Peyer's patch (tissue), 4 donors: ENCODE results near the gene ADK. TPM values are rescaled to one million over a fixed set of nuclear protein-coding genes. Genes with fewer than 3 reads are reported as not detected.
"Not testable (repeated sequence)": the region's sequence is repeated elsewhere in the genome, so short reads cannot be mapped to it uniquely, and the experiment has no call there.

Experiments used
- DNase-seq, 3 donors: peaks; one replicate each; pipeline ENCODE4 v3.0.0-alpha.2; 2017 to 2019
- H3K27ac ChIP-seq, 4 donors: fragments of 200-600 bp; sonication (generic); one replicate each; pipeline ENCODE4 v1.5.1; 2016 to 2019
- H3K27me3 ChIP-seq, 2 donors: fragments of 200-600 bp; sonication (generic); one replicate each; pipeline ENCODE4 v1.5.1; 2019
- H3K36me3 ChIP-seq, 3 donors: fragments of 200-600 bp; sonication (generic); one replicate each; pipeline ENCODE4 v1.5.1; 2016 to 2019
- H3K4me1 ChIP-seq, 4 donors: fragments of 200-600 bp; sonication (generic); one replicate each; pipeline ENCODE4 v1.5.1; 2016 to 2019
- H3K4me3 ChIP-seq, 4 donors: fragments of 200-600 bp; sonication (generic); 1 replicate in 3 of 4; 2 replicates in 1 of 4; pipeline ENCODE4 v1.5.1; 2016 to 2019; ENCODE audit warnings: mild to moderate bottlenecking in 1 of 4
- H3K9me3 ChIP-seq, 4 donors: fragments of 200-600 bp; sonication (generic); one replicate each; pipeline ENCODE4 v1.5.1; 2016 to 2019; ENCODE audit warnings: mild to moderate bottlenecking in 1 of 4
- POLR2A ChIP-seq, 2 donors: fragments of 450-650 bp; IDR thresholded peaks; one replicate each; pipeline ENCODE4 v1.5.1; 2017; ENCODE audit warnings: antibody characterized with exemption in 2 of 2, mild to moderate bottlenecking in 2 of 2, moderate library complexity in 2 of 2
- total RNA-seq, 4 donors: library from RNA; depleted of rRNA; stranded (reverse); fragments of >200 nt; gene quantifications; one replicate each; pipeline ENCODE4 v1.1.0, GENCODE V29; 2016
- TF ChIP-seq, protein P1 (sequence below), 6 experiments: fragments of 450-650 bp in 4 of 6; fragments of 200-600 bp in 2 of 6; sonication (generic) in 1 of 6; IDR thresholded peaks; one replicate each; pipeline ENCODE4 v1.5.1; 2017 to 2019; ENCODE audit warnings: antibody characterized with exemption in 6 of 6, mild to moderate bottlenecking in 3 of 6, moderate library complexity in 1 of 6

Gene ADK
- total RNA-seq, 4 donors from 2014 or later = 7.4 to 50.3 (median 14.3) TPM

DNA sequence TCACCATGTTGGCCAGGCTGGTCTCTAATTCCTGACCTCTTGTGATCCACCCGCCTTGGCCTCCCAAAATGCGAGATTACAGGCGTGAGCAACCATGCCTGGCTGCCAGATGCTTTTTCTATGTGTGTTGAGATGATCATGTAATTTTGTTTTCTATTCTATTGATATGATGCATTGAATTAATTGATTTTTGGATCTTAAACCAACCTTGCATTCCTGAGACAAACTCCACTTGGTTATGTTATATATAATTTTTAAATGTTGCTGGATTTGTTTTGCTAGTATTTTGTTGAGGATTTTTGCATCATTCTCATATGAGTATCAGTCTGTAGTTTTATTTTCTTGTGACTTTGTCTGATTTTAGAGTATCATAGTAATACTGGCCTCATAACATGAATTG is 192.8 kb downstream of the ADK start:
- Histone ChIP-seq H3K27me3 (no peaks in the 10 kb centered on the region), H3K4me3 (no peak overlapping the region), H3K27ac (no peak overlapping the region), H3K9me3 (peaks cover 0 to 7% (median 0%) of the 10 kb centered on the region in 4 donors), H3K4me1 (no peaks in the 10 kb centered on the region), H3K36me3 (no peaks in the 10 kb centered on the region)
- no peak for DNase-seq
- no peak for TF ChIP-seq POLR2A (IDR thresholded peaks at IDR 0.05)
- TF ChIP-seq, protein P1, sequence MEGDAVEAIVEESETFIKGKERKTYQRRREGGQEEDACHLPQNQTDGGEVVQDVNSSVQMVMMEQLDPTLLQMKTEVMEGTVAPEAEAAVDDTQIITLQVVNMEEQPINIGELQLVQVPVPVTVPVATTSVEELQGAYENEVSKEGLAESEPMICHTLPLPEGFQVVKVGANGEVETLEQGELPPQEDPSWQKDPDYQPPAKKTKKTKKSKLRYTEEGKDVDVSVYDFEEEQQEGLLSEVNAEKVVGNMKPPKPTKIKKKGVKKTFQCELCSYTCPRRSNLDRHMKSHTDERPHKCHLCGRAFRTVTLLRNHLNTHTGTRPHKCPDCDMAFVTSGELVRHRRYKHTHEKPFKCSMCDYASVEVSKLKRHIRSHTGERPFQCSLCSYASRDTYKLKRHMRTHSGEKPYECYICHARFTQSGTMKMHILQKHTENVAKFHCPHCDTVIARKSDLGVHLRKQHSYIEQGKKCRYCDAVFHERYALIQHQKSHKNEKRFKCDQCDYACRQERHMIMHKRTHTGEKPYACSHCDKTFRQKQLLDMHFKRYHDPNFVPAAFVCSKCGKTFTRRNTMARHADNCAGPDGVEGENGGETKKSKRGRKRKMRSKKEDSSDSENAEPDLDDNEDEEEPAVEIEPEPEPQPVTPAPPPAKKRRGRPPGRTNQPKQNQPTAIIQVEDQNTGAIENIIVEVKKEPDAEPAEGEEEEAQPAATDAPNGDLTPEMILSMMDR (IDR thresholded peaks at IDR 0.05) = no peak

DNA sequence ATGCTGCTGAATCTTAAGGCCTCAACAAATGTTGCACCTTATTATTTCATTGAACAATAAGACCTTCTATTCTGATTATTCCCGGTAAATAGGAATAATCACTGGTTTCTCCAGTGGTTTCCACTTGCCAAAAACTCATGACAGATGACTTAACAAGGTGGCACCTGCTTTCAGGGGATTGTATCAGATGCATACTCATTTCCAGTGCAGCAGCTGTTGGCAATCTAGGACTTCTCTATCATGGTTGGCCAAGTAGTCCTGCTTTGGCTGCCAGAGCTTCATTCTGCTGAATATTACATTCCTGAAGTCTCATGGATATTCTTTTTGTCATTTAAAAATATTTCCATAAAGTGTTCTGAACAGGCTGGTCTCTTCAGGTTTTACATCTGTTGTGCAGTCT is 193.3 kb downstream of the ADK start:
- no peaks in the 10 kb centered on the region for H3K4me1 ChIP-seq
- H3K36me3 ChIP-seq = no peaks in the 10 kb centered on the region
- H3K9me3 ChIP-seq = peaks cover 0 to 7% (median 0%) of the 10 kb centered on the region in 4 donors
- no peak for DNase-seq
- H3K27ac ChIP-seq = no peak overlapping the region
- H3K27me3 ChIP-seq = no peaks in the 10 kb centered on the region
- H3K4me3 ChIP-seq = no peak overlapping the region
- TF ChIP-seq, protein P1 (IDR thresholded peaks at IDR 0.05) = no peak
- TF ChIP-seq POLR2A (IDR thresholded peaks at IDR 0.05) = no peak

DNA sequence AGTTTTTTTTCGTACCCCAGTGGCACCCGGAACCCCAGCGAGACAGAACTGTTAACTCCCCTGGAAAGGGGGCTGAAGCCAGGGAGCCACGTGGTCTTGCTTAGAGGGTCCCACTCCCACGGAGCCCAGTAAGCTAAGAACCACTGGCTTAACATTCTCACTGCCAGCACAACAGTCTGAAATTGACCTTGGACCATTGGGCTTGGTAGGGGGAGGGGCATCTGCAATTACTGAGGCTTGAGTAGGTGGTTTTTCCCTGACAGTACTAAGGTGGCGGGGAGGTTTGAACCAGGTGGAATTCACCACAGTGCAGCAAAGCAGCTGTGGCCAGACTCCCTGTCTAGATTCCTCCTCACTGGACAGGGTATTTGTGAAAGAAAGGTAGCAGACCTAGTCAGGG is 196.5 kb downstream of the ADK start:
- DNase-seq = no peak
- Histone ChIP-seq H3K27me3 (no peaks in the 10 kb centered on the region), H3K9me3 (peaks cover 0 to 7% (median 0%) of the 10 kb centered on the region in 4 donors), H3K36me3 (no peaks in the 10 kb centered on the region), H3K27ac (no peak overlapping the region), H3K4me1 (no peaks in the 10 kb centered on the region), H3K4me3 (no peak overlapping the region)
- TF ChIP-seq, protein P1 (IDR thresholded peaks at IDR 0.05) = no peak
- no peak for TF ChIP-seq POLR2A (IDR thresholded peaks at IDR 0.05)

DNA sequence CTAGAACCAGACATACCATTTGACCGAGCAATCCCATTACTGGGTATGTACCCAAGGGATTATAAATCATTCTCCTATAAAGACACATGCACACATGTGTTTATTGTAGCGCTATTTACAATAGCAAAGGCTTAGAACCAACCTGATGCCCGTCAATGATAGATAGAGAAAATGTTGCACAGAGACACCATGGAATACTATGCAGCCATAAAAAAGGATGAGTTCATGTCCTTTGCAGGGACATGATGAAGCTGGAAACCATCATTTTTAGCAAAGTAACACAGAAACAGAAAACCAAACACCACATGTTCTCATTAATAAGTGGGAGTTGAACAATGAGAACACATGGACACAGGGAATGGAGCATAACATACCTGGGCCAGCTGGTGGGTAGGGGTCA is 202.0 kb downstream of the ADK start:
- H3K9me3 ChIP-seq, H3K4me3 ChIP-seq, H3K4me1 ChIP-seq, H3K27me3 ChIP-seq, H3K36me3 ChIP-seq, H3K27ac ChIP-seq, DNase-seq: not testable (repeated sequence)

DNA sequence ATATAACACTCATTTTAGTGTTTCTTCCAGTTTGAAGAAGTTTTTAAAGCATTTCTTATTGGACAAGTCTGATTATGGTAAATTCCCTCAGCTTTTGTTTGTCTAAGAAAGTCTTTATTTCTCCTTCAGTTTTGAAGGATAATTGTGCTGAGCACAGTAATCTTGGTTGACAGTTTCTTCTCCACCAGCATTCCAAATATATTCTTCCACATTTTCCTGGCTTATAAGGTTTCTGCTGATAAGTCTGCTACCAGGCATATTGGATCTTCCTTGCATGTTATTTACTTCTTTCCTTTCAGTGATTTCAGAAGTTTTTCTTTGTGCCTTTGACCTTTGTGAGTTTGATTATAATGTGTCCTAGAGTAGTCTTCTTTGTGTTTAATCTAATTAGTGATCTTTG is 210.7 kb downstream of the ADK start:
- Histone ChIP-seq H3K27me3 (no peaks in the 10 kb centered on the region), H3K27ac (no peak overlapping the region), H3K4me1 (no peaks in the 10 kb centered on the region), H3K36me3 (no peaks in the 10 kb centered on the region), H3K4me3 (no peak overlapping the region), H3K9me3 (peaks cover 0 to 18% (median 0%) of the 10 kb centered on the region in 4 donors)
- no peak for DNase-seq
- TF ChIP-seq, protein P1 (IDR thresholded peaks at IDR 0.05) = no peak
- TF ChIP-seq POLR2A (IDR thresholded peaks at IDR 0.05) = no peak

DNA sequence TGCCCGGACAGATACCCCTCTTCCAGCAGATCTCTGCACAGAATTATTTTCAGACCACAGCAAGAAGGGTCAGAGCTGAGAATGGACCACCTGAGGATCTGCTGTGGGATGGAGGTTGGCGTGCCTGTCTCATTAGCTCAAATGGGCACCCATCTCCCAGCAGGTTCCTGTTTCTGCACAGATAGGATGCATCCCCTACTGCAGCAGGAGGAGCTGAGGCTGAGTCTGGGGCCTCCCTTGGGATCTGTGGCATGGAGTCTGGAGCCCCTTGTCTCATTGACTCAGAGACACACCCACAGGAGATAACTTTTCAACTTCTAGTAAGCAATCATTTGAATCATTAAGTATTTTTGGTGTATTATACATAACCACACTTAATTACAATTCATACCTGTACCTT is 212.7 kb downstream of the ADK start:
- H3K4me1 ChIP-seq = no peaks in the 10 kb centered on the region

More for the DNA sequence above, 212.7 kb downstream of the ADK start:
- Histone ChIP-seq H3K9me3 (peaks cover 0 to 18% (median 0%) of the 10 kb centered on the region in 4 donors), H3K4me3 (no peak overlapping the region), H3K36me3 (no peaks in the 10 kb centered on the region), H3K27me3 (no peaks in the 10 kb centered on the region), H3K27ac (no peak overlapping the region)
- no peak for DNase-seq
- TF ChIP-seq, protein P1 (IDR thresholded peaks at IDR 0.05) = no peak
- no peak for TF ChIP-seq POLR2A (IDR thresholded peaks at IDR 0.05)
